NT2/D1 (cell line): ENCODE measurements around the gene LIPA.

ENCODE experiments used
- SUZ12 ChIP-seq: IDR thresholded peaks from 2 replicates; pipeline ENCODE4 v1.6.1; 2011; ENCODE audit not compliant: insufficient read length, insufficient read depth; ENCODE audit errors: extremely low read depth
- ZNF274 ChIP-seq: IDR thresholded peaks from 2 replicates; pipeline ENCODE4 v1.6.1; 2011; ENCODE audit warnings: mild to moderate bottlenecking, low read depth, low read length

DNA sequence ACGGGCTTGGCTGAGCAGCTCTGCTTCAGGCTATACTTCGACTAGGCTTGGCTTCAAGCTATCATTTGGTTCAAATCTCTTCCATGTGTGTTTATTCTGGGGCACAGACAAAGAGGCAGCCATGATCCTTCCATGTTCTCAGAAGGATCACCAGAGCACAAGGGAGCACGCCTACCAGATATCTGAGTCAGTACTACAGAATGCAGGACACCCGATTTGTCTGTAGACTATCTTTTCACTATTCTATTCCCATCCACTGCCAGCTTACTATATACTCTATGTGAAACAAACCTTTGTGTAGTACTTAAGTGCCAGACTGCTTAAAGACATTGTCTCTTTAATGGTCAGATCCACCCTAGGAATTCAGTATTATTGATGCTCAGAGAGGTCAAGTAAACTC lies 79.6 kb downstream of the LIPA start:
- no peak for TF ChIP-seq SUZ12
- no peak for TF ChIP-seq ZNF274
